Liver (tissue), 9 donors: Measurements from ENCODE around the gene ANXA6. TPM values are rescaled to one million over a fixed set of nuclear protein-coding genes. Genes with fewer than 3 reads are reported as not detected.

Experiments used
- DNase-seq: peaks from one replicate; pipeline ENCODE4 v3.0.0-alpha.2; 2017; ENCODE audit warnings: low spot score
- H3K27ac ChIP-seq, 2 donors: one replicate each; pipeline ENCODE4 v1.7.0; 2013; ENCODE audit warnings: inconsistent platforms in 2 of 2, low read length in 2 of 2, control low read depth in 1 of 2, low read depth in 1 of 2, mild to moderate bottlenecking in 1 of 2
- H3K27me3 ChIP-seq, 4 donors: one replicate each; pipeline versions ENCODE4 v1.6.1 to v1.7.0; 2013; ENCODE audit warnings: low read length in 3 of 4, inconsistent platforms in 1 of 4, mild to moderate bottlenecking in 1 of 4, moderate library complexity in 1 of 4; ENCODE audit not compliant: control insufficient read depth in 4 of 4, insufficient read depth in 4 of 4
- H3K36me3 ChIP-seq, 4 donors: one replicate each; pipeline versions ENCODE4 v1.6.1 to v1.7.0; 2013; ENCODE audit warnings: low read length in 3 of 4, mild to moderate bottlenecking in 3 of 4, low read depth in 1 of 4, moderate library complexity in 1 of 4; ENCODE audit not compliant: control insufficient read depth in 4 of 4, insufficient read depth in 3 of 4
- H3K4me1 ChIP-seq, 4 donors: one replicate each; pipeline versions ENCODE4 v1.6.1 to v1.7.0; 2013; ENCODE audit warnings: low read length in 3 of 4, mild to moderate bottlenecking in 3 of 4, moderate library complexity in 1 of 4; ENCODE audit not compliant: control insufficient read depth in 4 of 4, insufficient read depth in 4 of 4
- H3K4me3 ChIP-seq, 3 donors: one replicate each; pipeline versions ENCODE4 v1.6.1 to v1.7.0; 2013; ENCODE audit warnings: low read length in 3 of 3, control low read depth in 1 of 3, low read depth in 1 of 3, mild to moderate bottlenecking in 1 of 3
- H3K9ac ChIP-seq, 2 donors: one replicate each; pipeline ENCODE4 v1.7.0; 2013; ENCODE audit warnings: low read length in 2 of 2, mild to moderate bottlenecking in 2 of 2, moderate library complexity in 2 of 2, control low read depth in 1 of 2, low read depth in 1 of 2
- H3K9me3 ChIP-seq, 4 donors: one replicate each; pipeline versions ENCODE4 v1.6.1 to v1.7.0; 2013; ENCODE audit warnings: low read length in 3 of 4; ENCODE audit not compliant: control insufficient read depth in 4 of 4
- EGR1 ChIP-seq, 2 donors: IDR thresholded peaks; 2 replicates each; pipeline ENCODE4 v1.6.1; 2016 to 2018; ENCODE audit warnings: antibody characterized with exemption in 2 of 2, low read depth in 2 of 2
- FOXA1 ChIP-seq: IDR thresholded peaks from 2 replicates; pipeline ENCODE4 v1.6.1; 2016; ENCODE audit warnings: antibody characterized with exemption
- FOXA2 ChIP-seq: IDR thresholded peaks from 2 replicates; pipeline ENCODE4 v1.6.1; 2016; ENCODE audit warnings: antibody characterized with exemption
- GABPA ChIP-seq, 2 donors: IDR thresholded peaks in 1 of 2; conservative IDR thresholded peaks in 1 of 2; 2 replicates each; pipeline ENCODE4 v1.6.1; 2016; ENCODE audit warnings: antibody characterized with exemption in 2 of 2, mild to moderate bottlenecking in 1 of 2, moderate library complexity in 1 of 2
- HNF4A ChIP-seq, 2 donors: conservative IDR thresholded peaks; 2 replicates each; pipeline ENCODE4 v1.6.1; 2016; ENCODE audit warnings: antibody characterized with exemption in 2 of 2, mild to moderate bottlenecking in 2 of 2
- HNF4G ChIP-seq: IDR thresholded peaks from 2 replicates; pipeline ENCODE4 v1.6.1; 2016; ENCODE audit warnings: antibody characterized with exemption
- JUND ChIP-seq, 2 donors: IDR thresholded peaks; 2 replicates each; pipeline ENCODE4 v1.6.1; 2016; ENCODE audit warnings: antibody characterized with exemption in 2 of 2
- NR2F2 ChIP-seq: IDR thresholded peaks from 2 replicates; pipeline ENCODE4 v1.6.1; 2016; ENCODE audit warnings: antibody characterized with exemption
- RAD21 ChIP-seq, 2 donors: IDR thresholded peaks; 2 replicates each; pipeline ENCODE4 v1.6.1; 2016; ENCODE audit warnings: antibody characterized with exemption in 2 of 2, mild to moderate bottlenecking in 2 of 2
- REST ChIP-seq: IDR thresholded peaks from 2 replicates; pipeline ENCODE4 v1.6.1; 2016; ENCODE audit warnings: antibody characterized with exemption, mild to moderate bottlenecking
- RXRA ChIP-seq, 2 donors: IDR thresholded peaks; 2 replicates each; pipeline ENCODE4 v1.6.1; 2017 to 2018; ENCODE audit warnings: antibody characterized with exemption in 2 of 2, mild to moderate bottlenecking in 1 of 2
- SP1 ChIP-seq: IDR thresholded peaks from 2 replicates; pipeline ENCODE4 v1.6.1; 2018; ENCODE audit warnings: antibody characterized with exemption, mild to moderate bottlenecking
- TAF1 ChIP-seq: conservative IDR thresholded peaks from 2 replicates; pipeline ENCODE4 v1.6.1; 2016; ENCODE audit warnings: antibody characterized with exemption, mild to moderate bottlenecking
- YY1 ChIP-seq: IDR thresholded peaks from 2 replicates; pipeline ENCODE4 v1.6.1; 2016; ENCODE audit warnings: antibody characterized with exemption, mild to moderate bottlenecking
- WGBS: extraction: QIAGEN DNeasy Blood & Tissue Kit; methylation state at CpG from one replicate; pipeline ENCODE4 v1.1.7; 2013; 5-methylcytosine and 5-hydroxymethylcytosine counted together
- polyA plus RNA-seq, 2 donors: library from polyadenylated mRNA; stranded (reverse) in 1 of 2; unstranded in 1 of 2; fragments of 200-250 nt in 1 of 2; fragments of >200 nt in 1 of 2; fragmentation: Nextera tagmentation in 1 of 2; extraction: Ambion mirVana in 1 of 2; gene quantifications; one replicate each; pipeline versions ENCODE4 v1.2.1 to v1.2.3, GENCODE V29; 2013 to 2015
- total RNA-seq, 2 donors: library from RNA; depleted of rRNA; stranded (reverse); fragments of >200 nt; gene quantifications; one replicate each; pipeline ENCODE4 v1.2.3, GENCODE V29; 2014
- TF ChIP-seq, protein P1 (sequence below): IDR thresholded peaks from 2 replicates; pipeline ENCODE4 v1.6.1; 2016; ENCODE audit warnings: antibody characterized with exemption
- TF ChIP-seq, protein P2 (sequence below): IDR thresholded peaks from 2 replicates; pipeline ENCODE4 v1.6.1; 2016; ENCODE audit warnings: antibody characterized with exemption
- TF ChIP-seq, protein P3 (sequence below): IDR thresholded peaks from 2 replicates; pipeline ENCODE4 v1.6.1; 2016; ENCODE audit warnings: antibody characterized with exemption
- donor health status: healthy.
- donor health status: healthy.
- donor health status: healthy.
- donor health status: healthy.
- donor health status: healthy.

The ANXA6 gene
- total and polyA plus RNA-seq, 4 donors = 52.7 to 215 (median 126) TPM

GRCh38 chr5:151158287-151158661, 695 bp upstream of the ANXA6 start:
- Histone ChIP-seq H3K36me3 (no peaks in the 10 kb centered on the region), H3K9me3 (no peaks in the 10 kb centered on the region), H3K27ac (peak overlapping the region; percentile 80 to 84), H3K4me3 (peak overlapping the region; percentile 67 to 93 (median 87)), H3K4me1 (peaks cover 4 to 59% (median 41%) of the 10 kb centered on the region in 4 donors), H3K9ac (peak overlapping the region; percentile 76 to 80), H3K27me3 (no peaks in the 10 kb centered on the region)
- WGBS = 35% methylated on average over 6 of the region's 6 CpGs
- no peak for TF ChIP-seq GABPA (IDR thresholded peaks at IDR 0.05 in 1 of 2, conservative IDR thresholded peaks at IDR 0.05 in 1 of 2)
- no peak for DNase-seq

DNA sequence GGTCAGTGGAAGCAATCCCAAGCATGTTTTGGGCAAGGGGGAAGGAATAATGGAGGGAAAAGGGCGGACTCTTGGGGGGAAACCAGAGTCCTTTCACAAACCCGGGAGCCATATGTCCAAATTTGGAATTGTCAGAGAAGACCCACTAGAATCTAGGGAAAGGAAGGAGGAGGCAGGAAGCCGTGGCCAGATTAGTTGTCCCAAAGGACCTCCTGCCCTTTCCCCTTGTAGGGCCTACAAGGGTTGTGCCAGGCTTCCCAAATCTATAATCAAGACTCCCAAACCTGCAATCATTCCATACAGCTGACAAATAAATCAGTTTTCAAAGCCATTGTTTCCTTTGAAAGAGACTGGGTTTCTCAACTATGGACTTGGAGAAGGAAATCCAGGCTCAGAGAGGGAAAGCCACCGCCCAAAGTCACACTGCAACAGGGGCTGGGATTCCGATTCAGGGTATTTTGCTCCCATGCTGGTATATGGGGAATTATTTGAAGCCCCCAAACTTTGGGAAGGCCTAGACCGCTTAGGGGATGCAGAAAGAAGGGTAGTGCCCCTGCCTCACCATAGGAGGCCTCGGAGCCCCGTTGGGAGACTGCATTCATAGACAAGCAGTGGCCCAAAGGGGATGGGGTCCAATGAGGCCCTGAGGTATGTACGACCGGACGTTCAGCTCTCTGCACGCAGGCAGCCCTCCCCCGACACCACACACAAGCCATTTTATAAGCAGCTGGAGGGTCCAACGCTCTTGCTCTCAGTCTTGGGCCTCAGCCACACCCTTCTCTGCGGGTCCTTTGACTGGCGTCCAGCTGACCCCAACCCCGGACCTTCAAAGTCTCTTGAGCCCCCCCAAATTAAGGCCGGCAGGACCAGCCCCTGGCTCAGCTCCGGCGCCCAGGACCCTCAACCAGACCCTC, 815 bp downstream of the ANXA6 start:
- 11% methylated on average over 20 of the region's 20 CpGs for WGBS
- Histone ChIP-seq H3K36me3 (peaks cover 0 to 2% (median 0%) of the 10 kb centered on the region in 4 donors), H3K4me3 (peak overlapping the region; percentile 67 to 93 (median 87)), H3K9ac (peak overlapping the region; percentile 79 to 82), H3K27ac (peak overlapping the region; percentile 80 to 84), H3K27me3 (no peaks in the 10 kb centered on the region), H3K4me1 (peaks cover 4 to 63% (median 47%) of the 10 kb centered on the region in 4 donors), H3K9me3 (no peaks in the 10 kb centered on the region)
- DNase-seq = no peak
- TF ChIP-seq FOXA2 = no peak
- TF ChIP-seq RXRA (IDR thresholded peaks at IDR 0.05) = peak in 1 of 2 donors; percentile 5
- TF ChIP-seq SP1 = peak; percentile 2
- TF ChIP-seq, protein P1, sequence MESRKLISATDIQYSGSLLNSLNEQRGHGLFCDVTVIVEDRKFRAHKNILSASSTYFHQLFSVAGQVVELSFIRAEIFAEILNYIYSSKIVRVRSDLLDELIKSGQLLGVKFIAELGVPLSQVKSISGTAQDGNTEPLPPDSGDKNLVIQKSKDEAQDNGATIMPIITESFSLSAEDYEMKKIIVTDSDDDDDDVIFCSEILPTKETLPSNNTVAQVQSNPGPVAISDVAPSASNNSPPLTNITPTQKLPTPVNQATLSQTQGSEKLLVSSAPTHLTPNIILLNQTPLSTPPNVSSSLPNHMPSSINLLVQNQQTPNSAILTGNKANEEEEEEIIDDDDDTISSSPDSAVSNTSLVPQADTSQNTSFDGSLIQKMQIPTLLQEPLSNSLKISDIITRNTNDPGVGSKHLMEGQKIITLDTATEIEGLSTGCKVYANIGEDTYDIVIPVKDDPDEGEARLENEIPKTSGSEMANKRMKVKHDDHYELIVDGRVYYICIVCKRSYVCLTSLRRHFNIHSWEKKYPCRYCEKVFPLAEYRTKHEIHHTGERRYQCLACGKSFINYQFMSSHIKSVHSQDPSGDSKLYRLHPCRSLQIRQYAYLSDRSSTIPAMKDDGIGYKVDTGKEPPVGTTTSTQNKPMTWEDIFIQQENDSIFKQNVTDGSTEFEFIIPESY = no peak
- TF ChIP-seq TAF1 = peak; percentile 31
- no peak for TF ChIP-seq HNF4A (conservative IDR thresholded peaks at IDR 0.05)
- no peak for TF ChIP-seq FOXA1
- TF ChIP-seq RAD21 (IDR thresholded peaks at IDR 0.05) = no peak
- TF ChIP-seq HNF4G = no peak
- TF ChIP-seq YY1 = no peak
- peak; percentile 8 for TF ChIP-seq NR2F2

GRCh38 chr5:151155775-151156506, 1.6 kb downstream of the ANXA6 start:
- Histone ChIP-seq H3K36me3 (peaks cover 0 to 2% (median 0%) of the 10 kb centered on the region in 4 donors), H3K27me3 (no peaks in the 10 kb centered on the region), H3K27ac (peak overlapping the region; percentile 80 to 84), H3K9ac (peak overlapping the region; percentile 6 to 30), H3K4me3 (peak overlapping the region; percentile 19 to 93 (median 67)), H3K4me1 (peaks cover 9 to 71% (median 54%) of the 10 kb centered on the region in 4 donors), H3K9me3 (no peaks in the 10 kb centered on the region)
- WGBS = 21% methylated on average over 9 of the region's 9 CpGs
- peak; percentile 56 for DNase-seq
- peak; percentile 99 for TF ChIP-seq NR2F2
- TF ChIP-seq, protein P2, sequence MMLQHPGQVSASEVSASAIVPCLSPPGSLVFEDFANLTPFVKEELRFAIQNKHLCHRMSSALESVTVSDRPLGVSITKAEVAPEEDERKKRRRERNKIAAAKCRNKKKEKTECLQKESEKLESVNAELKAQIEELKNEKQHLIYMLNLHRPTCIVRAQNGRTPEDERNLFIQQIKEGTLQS = peak; percentile 63
- TF ChIP-seq GABPA (IDR thresholded peaks at IDR 0.05 in 1 of 2, conservative IDR thresholded peaks at IDR 0.05 in 1 of 2) = peak in 1 of 2 donors; percentile 45
- peak; percentile 97 for TF ChIP-seq HNF4G
- TF ChIP-seq JUND (IDR thresholded peaks at IDR 0.05) = peak; percentile 69 to 86
- no peak for TF ChIP-seq FOXA2
- peak; percentile 36 to 38 for TF ChIP-seq RAD21 (IDR thresholded peaks at IDR 0.05)
- TF ChIP-seq EGR1 (IDR thresholded peaks at IDR 0.05; ENCODE audit: low read depth in 2 of 2) = peak in 1 of 2 donors; percentile 65
- peak; percentile 97 for TF ChIP-seq SP1
- TF ChIP-seq, protein P3, sequence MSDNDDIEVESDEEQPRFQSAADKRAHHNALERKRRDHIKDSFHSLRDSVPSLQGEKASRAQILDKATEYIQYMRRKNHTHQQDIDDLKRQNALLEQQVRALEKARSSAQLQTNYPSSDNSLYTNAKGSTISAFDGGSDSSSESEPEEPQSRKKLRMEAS = peak; percentile 75
- TF ChIP-seq REST = peak; percentile 27
- no peak for TF ChIP-seq TAF1
- peak; percentile 97 to 98 for TF ChIP-seq HNF4A (conservative IDR thresholded peaks at IDR 0.05)
- TF ChIP-seq RXRA (IDR thresholded peaks at IDR 0.05) = peak; percentile 100
- TF ChIP-seq FOXA1 = peak; percentile 54
